A549 treated with ZK216348 at 1 μM for 4 hours (cell line): Measurements from ENCODE around the gene UBXN11. TPM values are rescaled to one million over a fixed set of nuclear protein-coding genes. Genes with fewer than 3 reads are reported as not detected.

Source experiments
- total RNA-seq: library from RNA; stranded (reverse); fragments of 200-300 nt; extraction: Qiagen RNA extraction; gene quantifications from 5 replicates; pipeline ENCODE4 v1.2.3, GENCODE V29; 2022; ENCODE audit warnings: low read depth

Gene UBXN11
- 7.0 to 17.5 TPM (median 15.1 TPM) in 5 replicates for total RNA-seq

GRCh38 chr1:26306290-26307229 lies at the start of gene UBXN11:
Gene UBXN11 (minus strand): TSS chr1:26306636. CDS start chr1:26302883, 3,753 bp downstream.

GRCh38 chr1:26353976-26354820 lies 47.8 kb upstream of the UBXN11 start, which contains the start of gene CRYBG2:
Gene CRYBG2 (minus strand): TSS chr1:26354130. CDS start chr1:26346657, 7,473 bp downstream.

GRCh38 chr1:26317612-26318337 lies 11.3 kb upstream of the UBXN11 start, which contains the start of gene CD52:
Gene CD52 (plus strand): TSS chr1:26317958. CDS start chr1:26318018, 60 bp downstream.

GRCh38 chr1:26279456-26280332 lies 26.7 kb downstream of the UBXN11 start, which contains the start of gene SH3BGRL3:
Gene SH3BGRL3 (plus strand): TSS chr1:26280086. CDS start chr1:26280156, 70 bp downstream.

GRCh38 chr1:26233903-26234643 lies 72.4 kb downstream of the UBXN11 start, which contains the start of gene CEP85:
Gene CEP85 (plus strand): TSS chr1:26234200. CDS start chr1:26239784, 5,584 bp downstream.

Other genes starting within 250 kb of the UBXN11 start
- 0.43 to 0.85 TPM (median 0.60 TPM) in 5 replicates for gene TRIM63, start 239.0 kb downstream of the UBXN11 start, total RNA-seq
- gene PDIK1L, start 194.8 kb downstream of the UBXN11 start, total RNA-seq: 1.2 to 3.1 TPM (median 1.6 TPM) in 5 replicates
- 0.05 to 0.06 TPM in 2 of 5 replicates, not detected in the others for gene FAM110D, start 147.6 kb downstream of the UBXN11 start, total RNA-seq
- not detected in 5 replicates for gene C1orf232, start 137.7 kb downstream of the UBXN11 start, total RNA-seq
- 43.9 to 63.0 TPM (median 59.9 TPM) in 5 replicates for gene ZNF593, start 136.7 kb downstream of the UBXN11 start, total RNA-seq
- not detected in 5 replicates for gene ZNF593OS, start 134.8 kb downstream of the UBXN11 start, total RNA-seq
- gene CNKSR1, start 129.1 kb downstream of the UBXN11 start, total RNA-seq: 0.13 to 0.58 TPM (median 0.39 TPM) in 5 replicates
- not detected in 5 replicates for gene CATSPER4, start 116.0 kb downstream of the UBXN11 start, total RNA-seq
- gene CEP85, start 72.4 kb downstream of the UBXN11 start, total RNA-seq: 10.8 to 13.9 TPM (median 12.3 TPM) in 5 replicates
- gene SH3BGRL3, start 26.6 kb downstream of the UBXN11 start, total RNA-seq: 121 to 161 TPM (median 145 TPM) in 5 replicates
- gene CD52, start 11.3 kb upstream of the UBXN11 start, total RNA-seq: not detected in 5 replicates
- gene CRYBG2, start 47.5 kb upstream of the UBXN11 start, total RNA-seq: 0.90 to 2.6 TPM (median 1.3 TPM) in 5 replicates
- gene ZNF683, start 66.1 kb upstream of the UBXN11 start, total RNA-seq: not detected in 5 replicates
- not detected in 5 replicates for gene LIN28A, start 104.2 kb upstream of the UBXN11 start, total RNA-seq
- 23.5 to 27.4 TPM (median 23.6 TPM) in 5 replicates for gene DHDDS, start 125.7 kb upstream of the UBXN11 start, total RNA-seq
- gene HMGN2, start 165.8 kb upstream of the UBXN11 start, total RNA-seq: 315 to 439 TPM (median 348 TPM) in 5 replicates
- 14.8 to 17.9 TPM (median 16.5 TPM) in 5 replicates for gene RPS6KA1, start 223.1 kb upstream of the UBXN11 start, total RNA-seq